HK-2 (cell line): ENCODE measurements around the gene FYB2.
"Not testable (repeated sequence)": the region's sequence is repeated elsewhere in the genome, so short reads cannot be mapped to it uniquely, and the experiment has no call there.

Experiments
- DNase-seq: peaks from one replicate; pipeline ENCODE4 v3.0.0-alpha.2; 2018; ENCODE audit not compliant: unreplicated experiment

The FYB2 gene

GRCh38 chr1:56797065-56797685 lies 22.0 kb downstream of the FYB2 start:
- no peak for DNase-seq

- DNase-seq: no peak
These were observed 23.3 kb downstream of the FYB2 start for GRCh38 chr1:56795870-56796269.

GRCh38 chr1:56790036-56790435 lies 29.2 kb downstream of the FYB2 start:
- DNase-seq: no peak

- DNase-seq: no peak
These were observed 30.6 kb downstream of the FYB2 start for GRCh38 chr1:56788588-56788987.

GRCh38 chr1:56788102-56788501 lies 31.1 kb downstream of the FYB2 start:
- DNase-seq: no peak

GRCh38 chr1:56787330-56787729 lies 31.9 kb downstream of the FYB2 start:
- DNase-seq: no peak

- DNase-seq: no peak
These were observed 36.4 kb downstream of the FYB2 start for GRCh38 chr1:56782773-56783172.

GRCh38 chr1:56780826-56781225 lies 38.4 kb downstream of the FYB2 start:
- no peak for DNase-seq

- DNase-seq: no peak
These were observed 39.0 kb downstream of the FYB2 start for GRCh38 chr1:56780128-56780750.

GRCh38 chr1:56777972-56778371 lies 41.2 kb downstream of the FYB2 start:
- no peak for DNase-seq

- DNase-seq: not testable (repeated sequence)
These were observed 44.5 kb downstream of the FYB2 start for GRCh38 chr1:56774732-56775131.

- no peak for DNase-seq
These were observed 45.1 kb downstream of the FYB2 start for GRCh38 chr1:56774067-56774609.

GRCh38 chr1:56773341-56774066 lies 45.7 kb downstream of the FYB2 start:
- no peak for DNase-seq

- no peak for DNase-seq
These were observed 47.5 kb downstream of the FYB2 start for GRCh38 chr1:56771717-56772116.

- no peak for DNase-seq
These were observed 60.4 kb downstream of the FYB2 start for GRCh38 chr1:56758794-56759193.

GRCh38 chr1:56758135-56758534 lies 61.1 kb downstream of the FYB2 start:
- peak; percentile 1 for DNase-seq

GRCh38 chr1:56755911-56756310 lies 63.3 kb downstream of the FYB2 start:
- DNase-seq: no peak

GRCh38 chr1:56754708-56755479 lies 64.3 kb downstream of the FYB2 start:
- no peak for DNase-seq

GRCh38 chr1:56745231-56745630 lies 74.0 kb downstream of the FYB2 start:
- no peak for DNase-seq

GRCh38 chr1:56728964-56729363 lies 90.2 kb downstream of the FYB2 start:
- DNase-seq: no peak

- no peak for DNase-seq
These were observed 92.5 kb downstream of the FYB2 start for GRCh38 chr1:56726706-56727105.

- DNase-seq: no peak
These were observed 100.0 kb downstream of the FYB2 start for GRCh38 chr1:56719171-56719570.
